OCI-LY7 (cell line): Measurements from ENCODE around the gene CDC42. TPM values are rescaled to one million over a fixed set of nuclear protein-coding genes. Genes with fewer than 3 reads are reported as not detected.
"Not testable (repeated sequence)": the region's sequence is repeated elsewhere in the genome, so short reads cannot be mapped to it uniquely, and the experiment has no call there.

Source experiments
- Bru-seq: library from RNA; stranded (reverse); fragments of 400-500 nt; gene quantifications from one replicate; lab custom pipeline; 2021; lab: Mats Ljungman, UMichigan
- BruChase-seq, 2 experiments: library from RNA; stranded (reverse); fragments of 400-500 nt; gene quantifications; one replicate each; lab custom pipeline; 2021; lab: Mats Ljungman, UMichigan
- BruUV-seq: library from RNA; stranded (reverse); fragments of 400-500 nt; replicated peaks from 2 replicates; lab custom pipeline; 2021; lab: Mats Ljungman, UMichigan
- CTCF ChIA-PET: fragments of 300-600 bp; sonication (Branson Sonifier 250); formaldehyde crosslinking; loops from one replicate; lab custom pipeline; 2022; ENCODE audit warnings: antibody characterized with exemption; ENCODE audit not compliant: unreplicated experiment; lab: Charles Lee
- POLR2A ChIA-PET: fragments of 300-600 bp; sonication (Branson Sonifier 250); formaldehyde crosslinking; loops from one replicate; lab custom pipeline; 2022; ENCODE audit warnings: antibody characterized with exemption; lab: Charles Lee
- DNase-seq: peaks from one replicate; pipeline ENCODE4 v3.0.0-alpha.2; 2015; ENCODE audit warnings: low spot score
- H2AFZ ChIP-seq: fragments of 200-600 bp; sonication (generic), shearing (Covaris generic); 2 replicates; pipeline ENCODE4 v1.6.1; 2014; ENCODE audit warnings: mild to moderate bottlenecking, antibody characterized with exemption, low read length, moderate library complexity
- H3K27ac ChIP-seq: fragments of 200-600 bp; sonication (generic); 2 replicates; pipeline ENCODE4 v1.5.1; 2014; ENCODE audit warnings: mixed run types, low read depth, mild to moderate bottlenecking, moderate library complexity, low read length, inconsistent platforms; ENCODE audit not compliant: poor library complexity, severe bottlenecking
- H3K36me3 ChIP-seq: fragments of 200-600 bp; sonication (generic); 2 replicates; pipeline ENCODE4 v1.6.1; 2014; ENCODE audit warnings: mild to moderate bottlenecking, antibody characterized with exemption, low read length, moderate library complexity, mixed read lengths; ENCODE audit not compliant: insufficient read depth
- H3K4me1 ChIP-seq: fragments of 200-600 bp; sonication (generic); 2 replicates; pipeline ENCODE4 v1.5.1; 2014; ENCODE audit warnings: mild to moderate bottlenecking, low read length; ENCODE audit not compliant: insufficient read depth, poor library complexity, severe bottlenecking
- H3K4me2 ChIP-seq: fragments of 200-600 bp; sonication (generic); 2 replicates; pipeline ENCODE4 v1.6.1; 2014; ENCODE audit warnings: mild to moderate bottlenecking, low read length
- H3K4me3 ChIP-seq: fragments of 200-600 bp; sonication (generic); 2 replicates; pipeline ENCODE4 v1.5.1; 2014; ENCODE audit warnings: mild to moderate bottlenecking, low read depth, low read length; ENCODE audit not compliant: poor library complexity, severe bottlenecking
- H3K79me2 ChIP-seq: fragments of 200-600 bp; sonication (generic); 2 replicates; pipeline ENCODE4 v1.6.1; 2016; ENCODE audit warnings: low read depth, mild to moderate bottlenecking, low read length, moderate library complexity, mixed read lengths; ENCODE audit not compliant: insufficient read depth
- H3K9me2 ChIP-seq: fragments of 200-600 bp; sonication (generic); 2 replicates; pipeline ENCODE4 v1.6.1; 2016; ENCODE audit warnings: mild to moderate bottlenecking, low read length, mixed read lengths; ENCODE audit not compliant: insufficient read depth
- H3K9me3 ChIP-seq: fragments of 200-600 bp; sonication (generic); 2 replicates; pipeline ENCODE4 v1.6.1; 2014; ENCODE audit warnings: mild to moderate bottlenecking, mixed run types, low read length, mixed read lengths
- H4K20me1 ChIP-seq: fragments of 200-600 bp; sonication (generic); 2 replicates; pipeline ENCODE4 v1.6.1; 2014; ENCODE audit warnings: mild to moderate bottlenecking, antibody characterized with exemption, low read length, moderate library complexity, mixed read lengths; ENCODE audit not compliant: insufficient read depth
- EZH2phosphoT487 ChIP-seq: fragments of 200-600 bp; sonication (generic); IDR thresholded peaks from 2 replicates; pipeline ENCODE4 v1.6.1; 2018; ENCODE audit warnings: low read depth, borderline replicate concordance, mild to moderate bottlenecking, mixed run types, antibody characterized with exemption, low read length, moderate library complexity, mixed read lengths
- intact Hi-C: fragments of 100-400 bp; cut with micrococcal nuclease; formaldehyde crosslinking; loops from one replicate; pipeline ENCODE4 v1.10.0; 2022; ENCODE audit not compliant: unreplicated experiment
- long read RNA-seq: library from polyadenylated mRNA; stranded (forward); transcript quantifications from one replicate; pipeline ENCODE4 v2.0.0, GENCODE V29; 2022
- total RNA-seq, 2 experiments: library from RNA; depleted of rRNA in 1 of 2; stranded (reverse); fragments of >200 nt in 1 of 2; shearing (Covaris generic) in 1 of 2; gene quantifications; 2 replicates each; pipeline ENCODE4 v1.2.3, GENCODE V29; 2014 to 2022
- TF ChIP-seq, protein P1 (sequence below): fragments of 200-600 bp; sonication (generic); conservative IDR thresholded peaks from 2 replicates; pipeline ENCODE4 v1.5.1; 2014; ENCODE audit warnings: mild to moderate bottlenecking, antibody characterized with exemption, low read length, moderate library complexity, mixed read lengths

CDC42 gene
- total RNA-seq (2014; rRNA removed; shearing (Covaris generic)) (109 and 120 TPM in 2 replicates), total RNA-seq (2022) (157 and 163 TPM in 2 replicates), Bru-seq, nascent RNA (percentile 95 among the genes with signal in this experiment), BruChase-seq, experiment 1, labeled RNA remaining after a 6-hour chase (percentile 95 among the genes with signal in this experiment), BruChase-seq, experiment 2, labeled RNA remaining after a 2-hour chase (percentile 92 among the genes with signal in this experiment)
- long read RNA-seq, partial matches to known transcripts: 8 of 49 reads
- long read RNA-seq, other reads (novel, unspliced or antisense): 36 of 49 reads

DNA sequence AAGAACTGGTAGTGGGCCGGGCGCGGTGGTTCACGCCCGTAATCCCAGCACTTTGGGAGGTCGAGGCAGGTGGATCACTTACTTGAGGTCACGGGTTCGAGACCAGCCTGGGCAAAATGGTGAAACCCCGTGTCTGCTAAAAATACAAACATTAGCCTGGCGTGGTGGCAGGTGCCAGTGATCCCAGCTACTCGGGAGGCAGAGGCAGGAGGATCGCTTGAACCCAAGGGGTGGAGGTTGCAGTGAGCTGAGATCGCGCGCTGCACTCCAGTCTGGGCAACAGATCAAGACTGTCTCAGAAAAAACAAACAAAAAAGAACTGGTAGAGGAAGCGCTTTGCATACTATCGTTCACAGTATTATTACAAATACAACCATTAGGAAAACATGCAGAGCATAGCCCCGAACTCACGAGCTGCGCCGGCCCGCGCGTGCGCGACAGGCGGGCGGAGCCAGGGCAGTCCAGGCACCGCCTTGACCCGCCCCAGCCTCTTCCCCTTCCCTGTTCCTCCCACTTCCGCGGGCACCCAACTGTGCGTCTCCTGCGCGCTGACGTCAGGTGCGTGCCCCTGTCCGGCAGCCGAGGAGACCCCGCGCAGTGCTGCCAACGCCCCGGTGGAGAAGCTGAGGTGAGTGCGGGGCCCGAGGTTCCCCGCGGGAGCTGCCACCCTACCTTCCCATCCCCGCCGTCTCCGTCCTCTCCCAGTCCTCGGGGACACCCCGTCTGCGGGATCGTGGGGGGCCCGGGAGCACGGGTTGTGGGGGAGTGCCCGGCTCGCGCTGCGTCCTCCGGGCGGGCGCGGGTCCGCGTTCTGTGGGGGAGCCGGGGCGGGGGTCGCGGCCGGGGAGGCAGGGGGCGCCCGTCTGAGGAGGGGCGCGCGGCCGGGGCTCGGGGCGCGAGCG is at the start of gene CDC42:
CDC42 (plus strand) TSS at position 595 of the 902 bp plus-strand sequence. CDS start 25,770 bp downstream, outside the sequence.
- no TSS peak for BruUV-seq

DNA sequence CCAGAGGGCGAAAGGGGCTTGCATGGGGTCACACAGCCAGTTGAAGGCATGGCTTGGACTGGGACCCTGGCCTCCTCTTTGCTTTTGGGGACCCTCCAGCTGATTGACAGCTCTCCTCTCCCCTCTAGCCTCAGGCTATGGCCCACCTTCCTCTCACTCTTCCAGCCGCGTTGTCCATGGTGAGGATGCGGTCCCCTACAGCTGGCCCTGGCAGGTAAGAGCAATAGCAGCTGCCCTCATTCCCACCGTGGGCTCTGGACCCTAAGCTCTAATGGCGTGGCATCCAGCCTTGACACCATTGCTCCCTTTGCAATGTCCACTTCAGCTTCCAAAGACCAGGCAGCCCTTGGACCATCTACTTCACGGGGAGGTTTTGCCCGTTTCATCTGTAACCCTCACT is 49.6 kb upstream of the CDC42 start:
- POLR2A ChIA-PET, intact Hi-C loops, H3K4me3 ChIP-seq, BruUV-seq, H3K9me3 ChIP-seq, H3K27ac ChIP-seq, H3K36me3 ChIP-seq, H3K4me1 ChIP-seq, H4K20me1 ChIP-seq, CTCF ChIA-PET, H3K4me2 ChIP-seq, H3K79me2 ChIP-seq, DNase-seq, H2AFZ ChIP-seq, H3K9me2 ChIP-seq: not testable (repeated sequence)

More for the DNA sequence above, at the start of gene CDC42:
- Histone ChIP-seq H2AFZ (peak within 1 kb of the TSS; percentile 89), H3K27ac (peak within 1 kb of the TSS; percentile 70), H3K9me2 (no peaks in the 10 kb centered on the region), H3K4me2 (peak within 1 kb of the TSS; percentile 92), H3K79me2 (peaks cover 45% of the 10 kb centered on the region), H3K36me3 (peaks cover 29% of the 10 kb centered on the region), H4K20me1 (peaks cover 25% of the 10 kb centered on the region; the same call in 1 of the 2 replicates), H3K4me3 (peak within 1 kb of the TSS; percentile 90), H3K9me3 (no peaks in the 10 kb centered on the region), H3K4me1 (peaks cover 42% of the 10 kb centered on the region)
- intact Hi-C loops: loop anchor here (1.0 kb wide), 2 partner anchors 12 to 27 kb away; no protein-coding TSS in a partner anchor
- ChIA-PET CTCF (interaction anchor here (0.5 to 1.1 kb wide), 2 partner anchors 12 to 109 kb away, joined by 3 to 4 read pairs; no protein-coding TSS in a partner anchor), POLR2A (interaction anchor here (0.6 to 3.5 kb wide), 6 partner anchors 9 to 291 kb away, joined by 3 to 32 read pairs (median 8); no protein-coding TSS in a partner anchor)
- TF ChIP-seq, protein P1, sequence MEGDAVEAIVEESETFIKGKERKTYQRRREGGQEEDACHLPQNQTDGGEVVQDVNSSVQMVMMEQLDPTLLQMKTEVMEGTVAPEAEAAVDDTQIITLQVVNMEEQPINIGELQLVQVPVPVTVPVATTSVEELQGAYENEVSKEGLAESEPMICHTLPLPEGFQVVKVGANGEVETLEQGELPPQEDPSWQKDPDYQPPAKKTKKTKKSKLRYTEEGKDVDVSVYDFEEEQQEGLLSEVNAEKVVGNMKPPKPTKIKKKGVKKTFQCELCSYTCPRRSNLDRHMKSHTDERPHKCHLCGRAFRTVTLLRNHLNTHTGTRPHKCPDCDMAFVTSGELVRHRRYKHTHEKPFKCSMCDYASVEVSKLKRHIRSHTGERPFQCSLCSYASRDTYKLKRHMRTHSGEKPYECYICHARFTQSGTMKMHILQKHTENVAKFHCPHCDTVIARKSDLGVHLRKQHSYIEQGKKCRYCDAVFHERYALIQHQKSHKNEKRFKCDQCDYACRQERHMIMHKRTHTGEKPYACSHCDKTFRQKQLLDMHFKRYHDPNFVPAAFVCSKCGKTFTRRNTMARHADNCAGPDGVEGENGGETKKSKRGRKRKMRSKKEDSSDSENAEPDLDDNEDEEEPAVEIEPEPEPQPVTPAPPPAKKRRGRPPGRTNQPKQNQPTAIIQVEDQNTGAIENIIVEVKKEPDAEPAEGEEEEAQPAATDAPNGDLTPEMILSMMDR: no peak
- no peak for TF ChIP-seq EZH2phosphoT487
- DNase-seq: peak; percentile 97

DNA sequence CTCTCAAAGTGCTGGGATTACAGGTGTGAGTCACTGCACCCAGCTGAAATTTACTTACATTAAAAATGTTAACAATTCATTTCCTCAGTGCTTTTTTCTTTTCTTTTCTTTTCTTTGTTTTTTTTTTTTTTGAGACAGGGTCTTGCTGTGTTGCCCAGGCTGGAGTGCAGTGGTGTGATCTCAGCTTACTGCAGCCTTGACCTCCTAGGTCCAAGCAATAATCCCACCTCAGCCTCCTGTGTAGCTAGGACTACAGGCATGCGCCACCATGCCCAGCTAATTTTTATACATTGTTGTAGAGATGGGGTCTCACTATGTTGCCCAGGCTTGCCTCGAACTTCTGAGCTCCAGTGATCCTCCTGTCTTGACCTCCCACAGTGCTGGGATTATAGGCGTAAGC is 48.5 kb upstream of the CDC42 start:
- DNase-seq, H3K4me2 ChIP-seq, CTCF ChIA-PET, H3K79me2 ChIP-seq, H3K9me2 ChIP-seq, intact Hi-C loops, H3K4me1 ChIP-seq, H4K20me1 ChIP-seq, H3K4me3 ChIP-seq, H2AFZ ChIP-seq, BruUV-seq, H3K36me3 ChIP-seq, H3K27ac ChIP-seq, H3K9me3 ChIP-seq: not testable (repeated sequence)
- POLR2A ChIA-PET: interaction anchor here (0.7 kb wide), 1 partner anchor 316 kb away, joined by 5 read pairs; no protein-coding TSS in a partner anchor
